Endothelial cell of umbilical vein (primary cell): Measurements from ENCODE around the gene CAMK2G. TPM values are rescaled to one million over a fixed set of nuclear protein-coding genes. Genes with fewer than 3 reads are reported as not detected.
A peak's percentile ranks its signal among the peaks of the same experiment; 100 is the strongest.

ENCODE experiments used
- BruUV-seq: library from RNA; stranded (reverse); fragments of 400-500 nt; replicated peaks from 2 replicates; lab custom pipeline; 2021; lab: Mats Ljungman, UMichigan
- CTCF ChIA-PET: fragments of 300-600, 350-600 bp; sonication (Branson Sonifier 250); formaldehyde crosslinking; loops from one replicate; lab custom pipeline; 2021; ENCODE audit warnings: antibody characterized with exemption, inconsistent platforms; lab: Charles Lee
- POLR2A ChIA-PET: fragments of 300-600, 350-600 bp; sonication (Branson Sonifier 250); formaldehyde crosslinking; loops from one replicate; lab custom pipeline; 2021; ENCODE audit warnings: antibody characterized with exemption, inconsistent platforms; lab: Charles Lee
- DNase-seq: peaks from one replicate; pipeline ENCODE4 v3.0.0-alpha.2; 2011; ENCODE audit warnings: low read depth, low spot score
- FAIRE-seq: peaks from 2 replicates; lab custom pipeline; 2011; peaks lifted over from hg19 to GRCh38; lab: Jason Lieb, UNC
- H2AFZ ChIP-seq: 2 replicates; pipeline ENCODE4 v1.6.0; 2012; ENCODE audit warnings: low read depth, low read length, control low read depth, inconsistent platforms
- H3K27ac ChIP-seq: 2 replicates; pipeline ENCODE4 v1.5.1; 2011; ENCODE audit warnings: low read depth, mild to moderate bottlenecking, control low read depth, low read length, moderate library complexity; ENCODE audit not compliant: insufficient read depth
- H3K27me3 ChIP-seq, 2 experiments: 2 replicates each; pipeline versions ENCODE4 v1.6.0 to v1.6.1; 2011; ENCODE audit warnings: low read length in 2 of 2, mixed read lengths in 1 of 2; ENCODE audit not compliant: control insufficient read depth in 2 of 2, insufficient read depth in 2 of 2
- H3K36me3 ChIP-seq, 2 experiments: 2 replicates in 1 of 2; 3 replicates in 1 of 2; pipeline ENCODE4 v1.5.1; 2011; ENCODE audit warnings: low read length in 2 of 2, mild to moderate bottlenecking in 1 of 2, moderate library complexity in 1 of 2; ENCODE audit not compliant: control insufficient read depth in 2 of 2, insufficient read depth in 2 of 2; ENCODE audit errors: extremely low read depth in 1 of 2
- H3K4me1 ChIP-seq: 3 replicates; pipeline ENCODE4 v1.5.1; 2011; ENCODE audit warnings: mild to moderate bottlenecking, low read length; ENCODE audit not compliant: control insufficient read depth, insufficient read depth; ENCODE audit errors: extremely low read depth
- H3K4me2 ChIP-seq: 2 replicates; pipeline ENCODE4 v1.6.1; 2011; ENCODE audit warnings: low read length, control low read depth, mixed read lengths; ENCODE audit not compliant: insufficient read depth
- H3K4me3 ChIP-seq, 3 experiments: fragments of 200-600 bp in 1 of 3; sonication (generic), shearing (Covaris generic) in 1 of 3; replicated peaks in 1 of 3; 2 replicates each; pipeline ENCODE4 v1.5.1; 2011 to 2016; ENCODE audit warnings: control low read depth in 3 of 3, low read length in 3 of 3, mild to moderate bottlenecking in 2 of 3, inconsistent platforms in 1 of 3, low read depth in 1 of 3, moderate library complexity in 1 of 3; ENCODE audit not compliant: insufficient read depth in 1 of 3
- H3K79me2 ChIP-seq: 2 replicates; pipeline ENCODE4 v1.6.0; 2012; ENCODE audit warnings: low read length, inconsistent platforms; ENCODE audit not compliant: control insufficient read depth, insufficient read depth
- H3K9ac ChIP-seq: replicated peaks from 2 replicates; pipeline ENCODE3; 2011; ENCODE audit warnings: low read length, control low read depth; ENCODE audit not compliant: insufficient read depth; ENCODE audit errors: extremely low read depth
- H3K9me1 ChIP-seq: replicated peaks from 3 replicates; pipeline ENCODE4 v1.6.0; 2011; ENCODE audit warnings: mild to moderate bottlenecking, low read length; ENCODE audit not compliant: control insufficient read depth, insufficient read depth; ENCODE audit errors: extremely low read depth
- H3K9me3 ChIP-seq: replicated peaks from 2 replicates; pipeline ENCODE4 v1.5.1; 2012; ENCODE audit warnings: low read length, inconsistent platforms; ENCODE audit not compliant: control insufficient read depth, insufficient read depth
- H4K20me1 ChIP-seq: replicated peaks from 2 replicates; pipeline ENCODE3; 2011; ENCODE audit warnings: mild to moderate bottlenecking, low read length; ENCODE audit not compliant: control insufficient read depth, insufficient read depth; ENCODE audit errors: extremely low read depth
- CTCF ChIP-seq, 2 donors: IDR thresholded peaks; 1 replicate in 1 of 2; 2 replicates in 1 of 2; pipeline ENCODE4 v1.5.1; 2011; ENCODE audit warnings: low read length in 2 of 2, mild to moderate bottlenecking in 2 of 2, moderate library complexity in 2 of 2, control low read depth in 1 of 2, inconsistent platforms in 1 of 2, low read depth in 1 of 2; ENCODE audit not compliant: insufficient read depth in 1 of 2; ENCODE audit errors: extremely low read depth in 1 of 2
- GATA2 ChIP-seq: IDR thresholded peaks from 2 replicates; pipeline ENCODE4 v1.7.0; 2011; ENCODE audit warnings: low read depth, mild to moderate bottlenecking, moderate library complexity, mixed read lengths, low read length; ENCODE audit not compliant: insufficient read length, insufficient read depth
- MYC ChIP-seq: IDR thresholded peaks from one replicate; pipeline ENCODE4 v1.6.1; 2011; ENCODE audit warnings: mild to moderate bottlenecking, low read depth, low read length
- POLR2A ChIP-seq: IDR thresholded peaks from 2 replicates; pipeline ENCODE4 v1.6.1; 2012; ENCODE audit warnings: low read depth, mild to moderate bottlenecking, control low read depth, low read length
- POLR2AphosphoS5 ChIP-seq: IDR thresholded peaks from 2 replicates; pipeline ENCODE4 v1.6.1; 2012; ENCODE audit warnings: low read depth, mild to moderate bottlenecking, control low read depth, low read length, moderate library complexity; ENCODE audit not compliant: insufficient read depth
- dilution Hi-C: fragments of 300-500 bp; cut with MboI; formaldehyde crosslinking; loops from one replicate; pipeline ENCODE4 v1.15.0; 2019; ENCODE audit warnings: low sequenced_read_pairs; ENCODE audit not compliant: extremely low pct_ligation_motif_present
- intact Hi-C: fragments of 100-400 bp; cut with micrococcal nuclease; formaldehyde crosslinking; loops from one replicate; pipeline ENCODE4 v1.10.0; 2022
- polyA plus RNA-seq, 4 experiments: library from polyadenylated mRNA; depleted of rRNA in 3 of 4; stranded (reverse) in 3 of 4; unstranded in 1 of 4; fragments of >200 nt; gene quantifications; 2 replicates each; pipeline versions ENCODE4 v1.2.1 to v1.2.3, GENCODE V29; 2011 to 2012; ENCODE audit warnings: missing spikeins in 1 of 4
- total RNA-seq: library from RNA; stranded (reverse); gene quantifications from 2 replicates; pipeline ENCODE4 v1.2.3, GENCODE V29; 2021

CAMK2G gene
- total and polyA plus RNA-seq, 2 donors (not counting 3 experiments of a cell fraction or from before 2014, with no cell fraction given) = 27.2 to 33.6 TPM

GRCh38 chr10:73886661-73887293 lies 12.4 kb upstream of the CAMK2G start:
- H3K4me1 ChIP-seq = peaks cover 26% of the 10 kb centered on the region
- intact Hi-C loops = loop anchor here (1.0 to 2.0 kb wide), 9 partner anchors 20 to 348 kb away; no protein-coding TSS in a partner anchor
- H3K9me3 ChIP-seq = no peaks in the 10 kb centered on the region
- peak overlapping the region; percentile 88 for H3K27ac ChIP-seq
- CTCF ChIA-PET = interaction anchor here (0.6 to 14.6 kb wide), 56 partner anchors 8 to 1211 kb away, joined by 3 to 439 read pairs (median 6); partner anchors contain the start of genes CAMK2G, PLAU and VCL
- dilution Hi-C loops = no loop called here
- H4K20me1 ChIP-seq = no peaks in the 10 kb centered on the region
- FAIRE-seq (no peak), DNase-seq (no peak)
- no peaks in the 10 kb centered on the region for H3K27me3 ChIP-seq
- peak overlapping the region; percentile 54 for H3K9ac ChIP-seq
- no peaks in the 10 kb centered on the region for H3K36me3 ChIP-seq
- peak overlapping the region; percentile 60 for H3K4me2 ChIP-seq
- H3K9me1 ChIP-seq = no peaks in the 10 kb centered on the region
- no peak overlapping the region for H3K4me3 ChIP-seq
- no peaks in the 10 kb centered on the region for H3K79me2 ChIP-seq
- no peak for TF ChIP-seq POLR2A
- peak; percentile 26 for TF ChIP-seq GATA2
- H2AFZ ChIP-seq = peak overlapping the region; percentile 77
- POLR2A ChIA-PET = interaction anchor here (0.8 to 2.7 kb wide), 10 partner anchors 11 to 193 kb away, joined by 3 to 13 read pairs (median 4); partner anchors contain the start of gene VCL
- no TSS peak for BruUV-seq

- no peak overlapping the region for H3K9ac ChIP-seq
- DNase-seq = peak; percentile 72
- ChIA-PET POLR2A (interaction anchor here (0.9 to 2.7 kb wide), 5 partner anchors 55 to 194 kb away, joined by 3 to 8 read pairs (median 3); partner anchors contain the start of gene VCL), CTCF (interaction anchor here (0.6 to 14.6 kb wide), 52 partner anchors 9 to 1352 kb away, joined by 3 to 439 read pairs (median 6); partner anchors contain the start of genes CAMK2G, PLAU and VCL)
- no peaks in the 10 kb centered on the region for H3K9me1 ChIP-seq
- H2AFZ ChIP-seq = peak overlapping the region; percentile 77
- peak; percentile 99 for FAIRE-seq
- dilution Hi-C loops (no loop called here), intact Hi-C loops (loop anchor here (1.0 to 2.0 kb wide), 8 partner anchors 23 to 349 kb away; no protein-coding TSS in a partner anchor)
- no TSS peak for BruUV-seq
- H3K9me3 ChIP-seq = no peaks in the 10 kb centered on the region
- no peaks in the 10 kb centered on the region for H3K27me3 ChIP-seq
- H4K20me1 ChIP-seq = no peaks in the 10 kb centered on the region
- H3K4me3 ChIP-seq = no peak overlapping the region
- TF ChIP-seq POLR2AphosphoS5 (peak; percentile 22), GATA2 (no peak), CTCF (IDR thresholded peaks at IDR 0.05; ENCODE audit: extremely low read depth in 1 of 2, insufficient read depth in 1 of 2, low read depth in 1 of 2, low read length in 2 of 2) (peak; percentile 82 to 88), MYC (no peak)
- no peak overlapping the region for H3K4me2 ChIP-seq
- peak overlapping the region; percentile 88 for H3K27ac ChIP-seq
- peaks cover 26% of the 10 kb centered on the region for H3K4me1 ChIP-seq
- no peaks in the 10 kb centered on the region for H3K79me2 ChIP-seq
- H3K36me3 ChIP-seq = no peaks in the 10 kb centered on the region
These were observed 11.8 kb upstream of the CAMK2G start for GRCh38 chr10:73886085-73886529.
